GM18907 (cell line): Measurements from ENCODE around the gene LRRN2.
"Not testable (repeated sequence)": the region's sequence is repeated elsewhere in the genome, so short reads cannot be mapped to it uniquely, and the experiment has no call there.

Experiments used
- ATAC-seq: cut with Tn5 transposase; IDR thresholded peaks from one replicate; pipeline ENCODE4 v1.9.1; 2021; ENCODE audit warnings: mild to moderate bottlenecking, moderate library complexity; ENCODE audit not compliant: unreplicated experiment

LRRN2 gene

DNA sequence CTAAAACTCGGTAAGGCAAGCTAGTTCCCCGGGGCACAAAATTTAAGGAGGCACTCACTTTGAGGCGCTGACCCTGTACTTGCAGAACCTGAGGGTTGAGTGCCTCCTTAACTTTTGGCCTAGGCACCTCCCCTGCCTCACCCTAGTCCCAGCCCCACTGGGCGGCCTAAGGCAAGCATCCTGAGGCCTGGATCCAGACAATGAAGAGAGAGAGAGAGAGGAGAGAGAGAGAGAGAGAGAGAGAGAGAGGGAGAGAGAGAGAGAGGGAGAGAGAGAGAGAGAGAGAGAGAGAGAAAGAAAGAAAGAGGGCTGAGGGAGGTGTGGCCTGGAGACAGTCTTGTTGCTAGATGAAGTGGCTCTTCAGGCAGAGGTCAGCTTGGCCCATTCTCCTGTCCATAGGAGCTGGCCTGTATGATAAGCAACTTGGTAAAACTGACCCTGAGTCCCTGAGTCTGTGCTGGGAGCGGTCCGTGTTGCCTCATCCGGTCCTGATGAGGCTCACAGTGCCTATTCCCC, 7.4 kb upstream of the LRRN2 start:
- ATAC-seq, result no peak

DNA sequence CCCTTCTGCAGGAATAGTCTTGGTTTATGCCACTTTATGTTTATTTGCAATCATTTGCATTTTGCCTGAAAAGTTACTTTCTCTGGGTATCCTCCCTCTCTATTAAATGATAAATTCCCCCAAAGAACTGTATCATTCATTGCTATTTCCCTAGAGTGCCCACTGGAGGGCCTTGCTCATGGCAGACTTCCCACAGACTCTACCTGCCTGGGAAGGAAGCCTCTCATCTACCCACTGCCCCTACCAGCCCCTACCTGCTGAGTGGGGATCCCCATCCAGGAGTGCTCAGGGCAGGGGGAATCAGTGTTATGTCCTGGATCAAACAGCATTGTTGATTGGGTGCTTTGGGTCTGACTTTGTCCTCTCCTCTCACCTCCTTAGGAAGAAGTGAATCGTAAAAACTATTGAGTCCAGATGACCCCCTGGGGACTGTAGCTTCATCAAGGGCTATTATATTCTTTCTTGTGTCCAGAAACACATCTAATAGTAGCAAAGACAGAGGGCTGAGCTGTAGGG, 6.8 kb upstream of the LRRN2 start:
- no peak for ATAC-seq

DNA sequence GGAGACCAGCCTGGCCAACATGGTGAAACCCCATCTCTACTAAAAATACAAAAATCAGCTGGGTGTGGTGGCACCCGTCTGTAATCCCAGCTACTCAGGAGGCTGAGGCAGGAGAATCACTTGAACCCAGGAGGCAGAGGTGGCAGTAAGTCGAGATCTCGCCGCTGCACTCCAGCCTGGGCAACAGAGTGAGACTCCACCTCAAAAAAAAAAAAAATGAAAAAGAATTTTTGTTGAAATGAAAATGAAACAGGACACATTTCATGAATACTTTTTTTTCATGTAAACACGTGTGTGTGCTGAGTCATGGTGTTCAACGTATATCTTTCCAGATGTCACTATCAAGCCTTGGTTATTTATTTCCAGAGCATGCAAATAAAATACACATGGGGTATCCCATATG, 5.8 kb upstream of the LRRN2 start:
- ATAC-seq, result not testable (repeated sequence)

GRCh38 chr1:204688776-204689175, 3.2 kb upstream of the LRRN2 start:
- no peak for ATAC-seq

DNA sequence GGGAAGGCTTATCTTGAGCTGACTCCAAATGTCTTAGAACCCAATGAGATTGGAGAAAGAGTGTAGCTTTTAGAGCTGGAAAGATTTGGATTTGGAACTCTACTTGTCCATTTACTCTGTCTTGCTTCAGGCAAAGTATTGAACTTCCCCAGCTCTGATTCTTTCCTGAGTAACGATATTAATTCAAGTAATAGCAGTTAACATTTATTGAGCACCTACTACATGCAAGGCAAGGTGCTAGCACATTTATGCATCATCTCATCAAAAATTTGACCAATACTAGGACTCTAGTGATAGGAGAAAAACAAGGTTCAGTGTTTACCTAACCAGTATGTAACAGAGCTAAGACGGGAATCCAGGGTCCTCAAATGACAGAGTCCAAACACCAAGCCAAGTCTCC, 2.5 kb upstream of the LRRN2 start:
- no peak for ATAC-seq

DNA sequence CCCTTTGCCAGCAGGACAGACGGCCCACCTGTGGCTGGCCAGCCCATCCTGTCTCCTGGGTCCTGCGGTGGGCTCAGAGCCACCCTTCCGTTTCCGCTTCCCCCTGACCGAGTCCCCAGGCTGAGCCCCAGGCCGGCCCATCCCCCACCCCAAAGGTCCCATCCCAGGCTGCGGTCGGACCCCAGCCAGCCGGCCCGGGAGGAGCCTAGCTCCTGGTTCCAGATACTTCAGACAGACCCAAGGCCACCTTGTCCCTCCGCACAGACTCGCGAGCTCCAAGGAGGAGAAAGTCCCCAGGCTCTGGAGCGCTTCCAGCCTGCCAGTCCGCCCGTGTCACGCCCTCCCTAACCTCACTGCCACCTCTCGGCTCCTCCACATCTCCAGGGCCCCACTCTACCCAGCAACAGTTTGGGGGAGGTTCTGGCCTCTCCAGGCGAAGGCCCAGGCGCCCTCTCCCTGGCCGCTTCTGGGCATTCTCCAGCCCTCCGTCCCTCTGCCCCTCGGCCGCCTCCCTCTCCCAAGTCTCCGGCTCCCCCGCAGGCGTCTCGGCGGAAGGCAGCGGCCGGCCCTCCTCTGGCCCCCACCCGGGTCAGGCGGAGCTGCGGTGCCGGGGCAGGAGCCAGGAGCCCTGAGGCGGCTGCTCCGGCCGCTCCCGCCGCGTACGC, 835 bp downstream of the LRRN2 start:
- no peak for ATAC-seq

GRCh38 chr1:204684206-204684570, 1.4 kb downstream of the LRRN2 start:
- no peak for ATAC-seq

DNA sequence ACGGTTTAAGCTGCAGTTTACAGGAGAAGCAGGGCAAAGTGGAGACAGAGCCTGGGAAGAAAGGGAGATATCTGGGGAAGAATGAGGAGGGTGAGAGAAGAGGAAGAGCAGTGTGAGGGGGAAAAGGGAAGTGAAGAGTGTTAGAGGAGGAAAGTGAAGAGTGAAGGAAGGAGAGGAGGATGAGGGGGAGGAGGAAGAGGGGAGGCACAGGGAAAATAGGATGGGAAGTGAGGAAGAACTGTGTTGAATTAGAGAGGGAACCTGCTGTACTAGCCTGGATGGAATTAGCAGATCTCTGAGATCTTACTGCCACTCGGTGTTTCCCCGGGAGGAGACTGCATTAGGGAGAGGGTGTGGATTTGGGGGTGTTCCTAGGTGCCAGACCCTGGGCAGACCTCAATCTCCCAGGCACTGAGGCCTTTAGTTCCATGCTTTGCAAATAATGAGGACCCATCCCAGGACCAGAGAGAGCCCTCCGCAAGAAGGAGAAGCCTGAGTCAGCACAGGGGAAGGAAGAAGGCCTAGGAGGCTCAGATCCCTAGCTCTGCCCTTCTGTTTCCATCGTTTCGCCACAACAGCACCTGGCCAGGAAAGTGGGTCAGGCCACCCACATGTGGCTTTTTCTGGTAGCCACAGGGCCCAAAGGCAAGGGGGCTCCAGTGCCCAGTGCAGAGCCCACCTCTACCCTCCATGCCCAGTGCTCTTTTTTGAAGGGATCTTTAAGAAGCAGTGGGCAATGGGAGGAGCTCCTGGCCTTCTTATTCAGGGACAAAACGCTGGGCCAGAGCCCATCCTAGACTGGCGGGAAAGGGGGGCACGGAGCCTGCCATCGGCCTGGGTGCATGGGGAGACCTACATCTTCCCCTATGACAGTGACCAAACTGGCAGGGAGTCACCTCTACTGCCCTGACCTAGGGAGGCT, 2.0 kb downstream of the LRRN2 start:
- ATAC-seq, result no peak

- no peak for ATAC-seq
Observed at GRCh38 chr1:204680461-204680860, 5.1 kb downstream of the LRRN2 start.

DNA sequence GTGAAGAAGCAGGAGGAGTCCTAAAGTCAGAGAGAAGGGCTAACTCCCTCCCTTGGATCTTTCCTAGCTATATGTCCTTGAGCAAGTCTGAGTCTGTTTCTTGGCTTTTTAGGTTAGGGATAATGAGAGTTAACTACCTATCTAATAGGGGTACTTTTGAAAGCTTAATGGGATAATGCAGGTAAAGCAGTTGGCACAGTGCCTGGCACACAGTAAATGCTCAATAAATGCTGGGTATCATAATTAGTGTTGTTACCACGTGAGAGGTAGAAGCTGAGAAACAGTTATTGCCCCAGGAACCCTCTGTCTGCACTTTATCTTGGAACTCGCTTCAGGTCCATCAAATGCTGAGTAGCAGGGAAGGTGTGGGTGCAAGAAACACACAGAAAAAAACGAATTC, 5.5 kb downstream of the LRRN2 start:
- no peak for ATAC-seq

DNA sequence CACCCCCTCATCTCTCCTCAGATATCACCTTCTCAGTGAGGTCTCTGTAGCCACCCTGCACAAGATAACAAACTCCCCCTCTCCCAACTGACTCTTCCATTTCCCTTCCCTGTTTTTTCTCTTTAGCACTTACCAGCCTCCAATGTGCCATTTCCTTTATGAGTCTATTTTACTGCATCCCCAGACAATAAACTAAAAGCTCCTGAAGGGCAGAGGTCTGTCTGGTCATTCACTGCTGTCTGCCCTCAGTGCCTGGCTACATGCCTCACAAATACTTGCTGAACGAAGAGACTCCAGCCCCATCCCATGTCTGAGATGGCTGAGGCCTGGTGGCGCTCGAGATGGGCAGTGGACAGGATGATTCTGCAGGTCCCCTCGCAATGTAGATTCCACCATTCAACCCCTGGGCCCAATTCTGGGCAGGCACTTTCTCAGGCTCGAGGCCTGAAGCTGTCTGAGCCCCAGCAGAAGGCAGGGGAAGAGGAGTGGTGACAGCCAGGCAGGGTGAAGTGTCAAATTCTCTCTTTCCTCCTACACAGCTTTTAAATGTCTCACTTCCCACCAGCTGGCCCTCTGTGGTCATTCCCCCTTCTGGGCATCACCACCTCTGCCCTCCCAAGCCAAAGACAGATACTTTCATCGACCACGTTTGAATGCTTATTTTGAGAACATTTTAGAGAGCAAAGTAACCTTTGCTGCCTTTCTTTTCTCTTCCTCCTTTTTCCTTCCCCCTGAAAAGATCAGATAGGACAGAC, 6.6 kb downstream of the LRRN2 start:
- no peak for ATAC-seq

DNA sequence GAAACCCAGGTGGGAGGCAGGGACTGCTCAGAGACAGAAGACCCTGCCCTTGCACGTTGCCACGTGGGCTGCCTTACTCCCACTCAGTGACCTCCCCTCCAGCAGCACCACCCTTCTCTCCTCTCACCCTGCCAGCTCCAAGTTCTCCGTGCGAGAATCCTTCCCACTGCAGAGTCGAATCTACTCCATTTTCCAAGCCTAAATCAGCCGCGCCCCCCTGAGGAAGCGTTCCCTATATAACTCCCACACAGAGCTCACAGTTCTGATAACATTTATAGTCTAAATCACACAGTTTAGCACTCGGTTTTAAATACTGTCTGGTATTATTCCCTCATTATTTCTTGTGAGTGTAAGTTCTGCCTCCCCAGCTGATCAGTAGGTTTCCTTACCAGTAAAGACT, 7.7 kb downstream of the LRRN2 start:
- no peak for ATAC-seq

- no peak for ATAC-seq
Observed at GRCh38 chr1:204676043-204676442, 9.5 kb downstream of the LRRN2 start.

- ATAC-seq, result no peak
Observed at GRCh38 chr1:204673909-204674649, 11.5 kb downstream of the LRRN2 start.

GRCh38 chr1:204673209-204673608, 12.3 kb downstream of the LRRN2 start:
- ATAC-seq, result no peak

GRCh38 chr1:204672482-204673121, 12.9 kb downstream of the LRRN2 start:
- ATAC-seq, result no peak

- ATAC-seq, result no peak
Observed at GRCh38 chr1:204672069-204672468, 13.5 kb downstream of the LRRN2 start.

GRCh38 chr1:204670152-204670927, 15.2 kb downstream of the LRRN2 start:
- ATAC-seq, result no peak

- ATAC-seq, result no peak
Observed at GRCh38 chr1:204669579-204669978, 16.0 kb downstream of the LRRN2 start.

- ATAC-seq, result no peak
Observed at GRCh38 chr1:204664384-204664651, 21.2 kb downstream of the LRRN2 start.
